GM21786 (cell line): ENCODE data around the gene MAP3K7CL.

Source experiments
- ATAC-seq: cut with Tn5 transposase; IDR thresholded peaks from one replicate; pipeline ENCODE4 v1.9.1; 2021; ENCODE audit not compliant: unreplicated experiment

The MAP3K7CL gene, protein sequence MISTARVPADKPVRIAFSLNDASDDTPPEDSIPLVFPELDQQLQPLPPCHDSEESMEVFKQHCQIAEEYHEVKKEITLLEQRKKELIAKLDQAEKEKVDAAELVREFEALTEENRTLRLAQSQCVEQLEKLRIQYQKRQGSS

DNA sequence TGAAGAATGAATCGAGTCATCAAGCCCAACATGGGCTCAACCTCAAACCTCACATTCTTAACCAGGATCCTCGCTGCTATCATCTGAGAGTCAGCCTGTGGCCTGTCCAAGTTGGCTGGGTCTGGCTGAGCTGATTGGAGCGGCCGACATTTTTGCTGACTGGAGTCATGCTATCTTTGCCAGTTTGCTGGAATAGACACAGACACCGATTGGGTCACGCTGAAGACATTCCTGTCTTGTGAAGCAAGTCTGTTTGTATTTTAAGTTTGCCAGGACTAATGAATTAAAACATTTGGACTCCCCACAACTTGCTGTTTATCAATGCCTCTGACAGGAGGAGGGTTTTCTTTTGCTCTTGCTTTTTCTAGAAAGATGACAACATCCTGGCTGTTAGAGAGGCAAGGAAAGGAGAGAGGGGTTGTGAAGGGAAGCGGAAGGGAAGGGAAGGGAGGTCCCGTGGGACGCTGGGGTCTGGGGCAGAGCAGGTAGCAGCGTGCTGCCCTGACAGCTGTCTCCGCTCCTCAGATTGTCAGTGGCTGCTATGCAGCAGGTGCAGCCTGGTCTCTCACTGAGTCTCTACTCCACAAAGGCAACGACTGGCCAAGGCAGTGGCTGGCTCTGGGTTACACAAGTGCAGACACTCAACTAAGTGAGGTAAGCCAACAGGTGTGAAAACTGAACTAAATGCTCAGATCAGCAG, at the start of gene MAP3K7CL:
MAP3K7CL (plus strand) TSS at position 375 of the 700 bp plus-strand sequence. CDS start 2,701 bp downstream, outside the sequence.
- no peak for ATAC-seq

DNA sequence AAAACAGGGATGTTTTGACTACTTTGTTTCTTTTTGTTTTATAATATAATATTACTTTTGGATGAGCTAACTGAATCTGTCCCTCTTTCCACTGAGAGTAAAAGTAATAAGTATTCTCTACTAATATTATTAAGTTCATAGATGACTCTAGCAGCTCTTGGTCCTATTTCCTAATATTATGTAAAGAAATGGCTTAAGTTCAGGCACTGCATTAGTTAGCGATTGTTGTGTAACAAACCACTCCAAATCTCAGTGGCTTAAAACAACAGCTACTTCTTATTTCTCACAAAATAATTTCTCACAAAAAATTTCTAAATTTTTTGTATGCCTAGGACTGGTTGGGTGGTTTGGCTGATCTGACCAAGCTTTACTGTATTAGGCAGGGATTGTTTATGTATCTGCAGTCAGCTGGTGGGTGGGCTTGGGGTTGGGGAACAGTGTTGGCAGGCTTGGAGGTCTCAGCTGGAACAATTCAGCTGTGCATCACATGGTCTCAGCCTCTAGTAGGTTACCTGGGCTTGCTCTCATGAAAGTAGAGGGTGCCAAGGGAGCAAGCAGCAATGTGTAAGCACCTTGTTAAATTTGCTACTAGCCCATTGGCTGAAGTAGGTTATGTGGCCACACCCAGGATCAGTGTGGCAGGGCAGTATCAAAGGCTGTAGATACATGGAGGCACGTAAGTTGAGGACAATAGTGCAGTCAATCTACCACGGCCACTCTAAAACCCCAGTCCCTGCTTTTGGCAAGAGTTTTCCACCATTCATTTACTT, 48.2 kb upstream of the MAP3K7CL start:
- ATAC-seq: no peak

DNA sequence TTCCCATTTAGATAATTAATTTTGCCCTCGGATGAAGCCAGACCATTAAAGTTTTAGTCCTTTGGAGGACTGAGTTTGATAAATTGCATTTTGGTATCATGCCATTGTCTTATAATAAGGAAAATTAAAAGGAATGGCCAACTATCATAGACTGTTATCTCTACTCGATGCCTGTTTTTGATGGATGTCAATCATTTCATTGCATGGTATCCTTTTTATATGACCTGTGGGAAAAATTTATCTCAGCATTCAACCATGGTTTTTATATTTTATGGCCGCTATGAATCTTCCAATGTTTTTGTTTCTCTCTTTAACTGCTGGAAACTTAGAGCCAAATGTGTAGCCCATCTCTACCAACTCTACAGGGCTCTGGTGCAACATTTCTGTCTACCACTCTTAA, 47.1 kb upstream of the MAP3K7CL start:
- ATAC-seq: no peak

DNA sequence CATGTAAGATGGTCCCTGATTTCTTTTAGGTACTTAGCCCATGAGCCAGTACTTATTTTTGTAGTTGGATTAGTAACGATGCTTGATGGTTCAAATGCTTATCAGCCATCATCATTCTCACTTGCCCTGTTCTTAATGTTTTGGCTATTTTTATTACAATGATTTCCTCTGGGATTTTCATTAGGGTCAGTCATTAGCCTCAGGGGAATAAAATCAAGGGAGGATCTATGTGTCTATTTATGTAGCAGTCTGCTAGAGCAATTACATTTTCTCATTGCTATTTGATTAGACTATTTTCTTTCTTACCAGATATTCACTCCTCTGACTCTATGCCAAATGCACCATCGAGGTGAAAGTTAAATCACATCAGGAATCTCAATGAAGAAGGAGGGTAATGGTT, 46.1 kb upstream of the MAP3K7CL start:
- ATAC-seq: no peak

DNA sequence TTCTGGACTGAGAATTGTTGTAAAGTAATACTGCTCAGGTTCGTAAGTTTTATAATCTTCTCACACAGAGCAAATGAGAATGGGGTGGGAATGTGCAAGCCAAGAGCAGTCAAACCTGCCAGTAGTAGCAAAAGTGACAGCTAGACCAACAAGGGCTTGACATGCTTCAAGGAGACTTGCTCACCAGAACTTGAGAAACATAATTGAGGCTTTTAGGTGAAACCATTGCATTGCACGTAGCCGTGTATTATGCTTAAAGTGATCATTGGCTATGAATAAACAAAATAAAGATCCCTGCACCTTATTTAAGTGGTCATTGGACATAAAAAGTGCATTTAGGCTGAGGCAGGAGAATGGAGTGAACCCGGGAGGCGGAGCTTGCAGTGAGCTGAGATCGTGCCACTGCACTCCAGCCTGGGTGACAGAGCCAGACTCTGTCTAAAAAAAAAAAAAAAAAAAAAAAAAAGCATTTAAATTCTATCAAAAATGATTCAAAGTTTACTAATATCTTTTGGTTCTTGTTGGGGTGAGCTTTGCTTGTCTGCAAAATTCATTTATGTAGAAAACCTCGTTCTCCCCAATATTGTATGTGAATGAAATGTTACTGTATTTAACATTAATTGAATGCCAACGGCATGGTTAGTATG, 45.2 kb upstream of the MAP3K7CL start:
- no peak for ATAC-seq

DNA sequence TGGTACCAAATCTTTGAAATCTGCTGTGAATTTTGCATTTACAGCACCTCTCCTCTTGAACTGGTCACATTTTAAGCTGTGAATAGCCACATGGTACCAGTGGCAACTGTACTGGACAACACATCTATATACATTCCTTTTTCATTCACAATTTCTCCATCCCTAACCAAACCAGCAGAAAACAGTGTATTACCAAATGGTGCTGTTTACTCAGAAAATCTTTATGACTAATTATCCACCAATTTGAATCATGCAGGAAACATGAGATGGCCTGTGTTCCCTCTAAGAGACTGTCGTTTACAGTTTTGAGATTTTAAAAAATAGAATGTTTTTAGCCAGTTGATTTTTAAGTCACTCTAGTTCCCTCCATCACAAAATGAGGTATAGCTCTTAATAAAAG, 39.4 kb upstream of the MAP3K7CL start:
- ATAC-seq: no peak

DNA sequence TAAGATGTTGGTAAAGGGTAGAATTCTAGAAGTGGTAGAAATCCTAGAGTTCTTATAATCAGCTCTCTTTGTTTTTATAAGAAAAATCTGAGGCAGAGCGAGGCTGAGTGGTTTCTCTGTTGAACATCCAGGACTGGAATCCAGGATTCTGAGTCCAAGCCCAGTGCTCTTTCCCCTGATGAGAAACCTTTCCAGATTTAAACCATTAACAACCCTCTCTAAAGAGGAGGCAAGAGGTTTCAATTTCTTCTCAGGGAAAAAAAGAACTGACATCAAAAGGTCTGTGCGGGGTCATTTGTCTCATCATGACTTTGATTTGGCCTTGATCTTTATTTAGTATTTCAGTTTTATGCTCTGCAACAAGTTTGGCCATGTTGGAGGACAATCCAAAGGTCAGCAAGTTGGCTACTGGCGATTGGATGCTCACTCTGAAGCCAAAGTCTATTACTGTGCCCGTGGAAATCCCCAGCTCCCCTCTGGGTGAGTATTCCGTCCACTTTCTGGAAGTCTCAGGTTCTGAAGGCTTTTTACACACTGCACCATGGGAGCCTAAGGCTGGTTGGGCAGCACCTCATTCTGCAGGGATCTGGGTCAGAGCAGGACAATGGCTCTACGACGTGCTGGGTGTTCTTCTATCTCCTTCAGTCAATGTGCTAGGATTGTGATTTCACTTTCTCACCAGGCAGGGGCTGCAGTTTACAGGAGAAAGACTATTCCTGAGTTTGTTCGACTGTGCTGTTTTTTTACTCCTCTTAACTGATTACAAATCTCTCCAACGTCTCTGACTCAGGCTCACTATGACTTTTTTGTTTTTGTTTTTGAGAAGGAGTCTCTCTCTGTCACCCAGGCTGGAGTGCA, 38.1 kb upstream of the MAP3K7CL start:
- no peak for ATAC-seq

DNA sequence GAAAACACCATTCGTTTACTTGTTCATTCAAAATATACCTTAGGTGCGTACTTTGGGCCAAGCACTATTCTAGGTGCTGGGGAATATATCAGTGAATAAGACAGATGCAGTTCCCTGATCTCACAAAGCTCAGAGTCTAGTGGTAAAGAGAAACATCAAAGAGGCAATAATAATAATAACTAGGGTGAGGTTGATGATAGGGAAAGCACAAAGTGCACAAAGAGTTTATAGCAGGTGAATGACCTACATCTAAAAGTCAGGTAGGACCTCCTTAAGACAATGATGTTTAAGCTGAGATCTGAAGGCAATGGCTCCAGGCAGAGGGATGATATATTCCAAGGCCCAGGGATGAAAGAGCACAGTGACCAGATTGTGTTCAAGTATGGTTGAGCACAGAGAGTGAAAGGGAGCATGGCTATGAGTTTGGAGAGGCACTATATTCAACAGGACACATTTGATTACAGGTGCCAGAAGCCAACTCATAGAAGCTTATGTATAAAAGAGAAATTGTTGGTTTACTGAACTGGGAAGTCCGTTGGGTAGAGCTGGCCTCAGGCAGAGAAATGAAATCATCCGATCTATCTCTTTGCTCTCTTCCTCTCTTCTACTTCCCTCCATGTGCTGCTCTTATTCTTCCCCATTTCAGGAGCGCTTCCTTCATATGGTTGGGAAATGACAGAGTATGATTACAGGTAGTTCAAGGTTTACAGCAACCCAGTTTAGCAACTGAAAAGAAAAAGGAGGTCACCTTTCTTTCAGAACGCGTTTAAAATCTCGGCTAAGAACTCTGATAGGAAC, 34.0 kb upstream of the MAP3K7CL start:
- ATAC-seq: no peak

DNA sequence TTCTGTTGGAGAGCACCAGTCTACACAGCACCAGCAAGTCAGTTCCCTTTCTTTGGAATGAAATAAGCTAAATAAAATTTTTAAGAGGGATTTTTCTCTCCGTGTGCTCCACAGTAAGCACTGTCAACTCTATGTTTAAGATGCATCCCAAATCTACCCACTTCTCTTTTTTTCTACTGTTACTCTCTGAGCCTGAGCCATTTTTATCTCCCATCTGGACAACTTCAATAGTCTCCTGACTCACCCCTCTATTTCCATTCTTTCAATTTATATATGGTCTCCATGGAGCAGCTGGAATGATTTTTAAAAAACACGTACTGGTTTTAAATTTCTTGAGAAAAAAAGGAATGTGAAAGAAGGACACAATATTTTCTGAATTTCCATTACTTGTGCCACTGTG, 32.3 kb upstream of the MAP3K7CL start:
- no peak for ATAC-seq

DNA sequence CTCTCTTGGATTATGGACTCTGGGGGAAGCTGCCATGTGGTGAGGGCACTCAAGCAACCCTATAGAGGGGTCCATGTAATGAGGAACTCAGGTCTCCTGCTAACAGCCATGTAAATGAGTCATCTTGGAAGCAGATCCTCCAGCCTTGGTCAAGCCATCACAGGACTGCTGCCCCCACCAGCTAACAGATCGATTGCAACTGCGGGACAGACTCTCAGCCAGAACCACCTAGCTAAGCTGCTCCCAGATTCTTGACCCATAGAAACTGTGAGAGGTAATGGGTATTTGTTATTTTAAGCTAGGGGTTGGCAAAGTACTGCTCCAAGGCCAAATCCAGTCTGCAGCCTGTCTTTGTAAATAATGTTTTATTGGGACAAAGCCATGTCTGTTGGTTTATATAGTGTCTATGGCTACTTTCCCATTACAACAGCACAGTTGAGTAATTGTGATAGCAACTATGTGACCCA, 27.6 kb upstream of the MAP3K7CL start:
- ATAC-seq: no peak

DNA sequence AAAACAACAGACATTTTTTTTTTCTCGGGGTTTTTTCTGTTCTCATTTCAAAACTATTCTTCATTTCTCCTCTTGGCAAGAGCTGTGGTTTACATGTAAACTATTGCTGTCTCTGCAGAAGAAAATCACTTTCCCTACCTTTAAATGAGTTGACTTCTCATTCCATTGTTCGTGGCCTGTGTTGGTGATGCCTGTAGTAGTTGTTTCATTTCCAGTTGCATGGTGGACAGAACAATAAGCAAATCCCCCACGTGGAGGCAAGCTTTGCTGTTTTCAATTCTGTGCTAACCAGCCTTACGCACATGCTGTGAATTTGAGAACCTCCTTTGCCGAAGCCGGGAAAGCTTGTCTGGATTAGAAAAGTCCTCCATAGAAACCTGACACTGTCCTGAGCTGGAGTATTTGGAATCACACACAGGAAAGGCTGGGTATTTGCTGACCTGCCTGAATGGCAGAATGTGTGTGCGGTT, 26.2 kb upstream of the MAP3K7CL start:
- ATAC-seq: no peak

DNA sequence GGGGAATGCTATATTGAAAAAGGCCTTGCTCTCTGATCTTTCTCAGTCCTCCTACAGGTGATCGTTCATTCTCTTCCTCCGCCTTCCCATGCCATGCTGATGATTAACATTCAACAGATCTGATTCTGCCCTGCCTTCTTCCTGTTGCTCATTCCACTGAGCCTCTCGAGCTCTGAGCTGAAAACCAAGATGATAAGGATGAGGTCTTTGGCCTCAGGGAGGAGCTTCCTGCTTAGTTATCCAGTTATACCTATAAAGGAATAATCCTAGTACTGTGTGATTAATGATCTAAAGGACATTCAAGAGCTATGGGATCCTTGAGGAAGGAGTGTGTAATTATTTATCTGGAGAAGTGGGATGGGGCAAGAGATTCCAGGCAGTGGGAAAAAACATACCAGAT, 25.2 kb upstream of the MAP3K7CL start:
- no peak for ATAC-seq

DNA sequence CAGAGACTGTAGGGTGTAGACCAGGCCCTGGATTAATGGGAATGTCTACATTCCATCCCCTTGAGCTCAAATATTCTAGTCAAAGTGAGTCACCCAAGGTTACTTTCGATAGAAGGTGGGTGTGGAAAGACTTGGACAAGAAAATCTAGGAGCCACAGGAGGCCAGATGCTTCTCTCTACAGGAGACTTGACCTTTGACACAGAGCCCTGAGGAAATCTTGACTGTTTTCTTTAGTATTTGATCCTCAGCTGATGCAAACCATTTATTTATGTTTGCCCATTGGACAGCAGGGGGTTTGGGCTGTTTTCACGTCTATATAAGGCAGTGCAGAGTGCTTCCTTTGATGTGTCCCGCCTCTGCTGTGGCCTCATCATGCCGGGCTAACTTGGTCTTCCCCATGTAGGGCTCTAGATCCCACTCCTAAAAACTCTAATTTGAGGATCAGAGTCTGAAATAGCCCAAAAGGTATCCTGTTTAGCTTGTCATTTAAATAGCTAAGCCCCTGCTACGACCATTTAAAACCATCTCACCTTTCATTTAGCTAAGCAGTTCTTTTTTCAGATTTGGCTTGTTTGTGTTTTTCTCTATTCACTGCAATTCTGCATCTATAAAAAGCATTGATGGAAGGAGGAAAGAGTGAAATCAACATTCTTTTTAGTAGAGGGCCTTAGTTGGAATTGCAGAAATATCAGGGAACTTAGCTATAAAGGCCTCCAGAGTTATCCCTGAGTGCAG, 15.5 kb upstream of the MAP3K7CL start:
- no peak for ATAC-seq

DNA sequence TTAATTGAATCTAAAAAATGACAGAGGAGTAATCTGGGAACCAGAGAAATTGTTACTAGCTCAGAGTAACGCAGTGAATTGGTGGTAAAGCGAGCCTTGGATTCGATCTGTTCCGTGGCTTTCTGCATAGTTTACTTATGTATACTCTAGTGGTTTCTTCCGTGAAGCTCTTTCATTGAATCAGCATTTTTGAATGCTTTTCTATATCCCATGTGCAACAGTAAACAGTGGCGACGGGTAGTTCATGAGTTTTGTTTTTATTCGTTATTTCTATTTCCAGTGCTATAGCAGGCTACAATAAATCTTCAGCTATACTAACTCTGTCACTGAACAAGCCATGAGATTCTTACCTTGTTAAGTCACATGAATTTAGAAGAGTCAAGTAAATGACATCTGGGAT, 14.5 kb upstream of the MAP3K7CL start:
- ATAC-seq: no peak

DNA sequence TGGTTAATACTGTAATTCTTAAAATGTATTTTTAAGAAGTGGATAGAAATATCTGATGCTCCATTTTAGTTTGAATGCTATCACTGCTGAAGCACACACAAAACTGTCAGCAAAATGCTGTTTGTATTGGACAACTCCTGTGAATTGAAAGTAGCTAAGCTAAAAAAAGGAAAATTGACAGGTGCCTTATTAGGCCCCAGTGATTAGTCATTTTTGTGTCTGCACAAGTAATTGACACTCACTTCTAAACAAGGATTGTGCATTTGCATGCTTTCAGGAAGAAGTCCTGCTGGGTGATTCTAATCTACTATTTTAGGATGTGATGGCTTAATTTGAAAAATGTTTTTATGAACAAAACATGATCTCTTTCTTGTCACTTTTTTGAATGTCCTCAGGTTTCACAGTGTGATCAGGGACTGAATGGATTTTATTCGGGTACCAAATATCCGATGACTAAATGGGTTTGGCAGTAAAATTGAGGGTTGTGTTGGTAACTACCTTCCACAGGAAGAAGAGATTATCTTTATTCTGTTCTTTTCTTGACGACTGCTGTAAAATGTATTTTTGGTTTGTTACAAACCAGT, 13.0 kb upstream of the MAP3K7CL start:
- ATAC-seq: no peak

DNA sequence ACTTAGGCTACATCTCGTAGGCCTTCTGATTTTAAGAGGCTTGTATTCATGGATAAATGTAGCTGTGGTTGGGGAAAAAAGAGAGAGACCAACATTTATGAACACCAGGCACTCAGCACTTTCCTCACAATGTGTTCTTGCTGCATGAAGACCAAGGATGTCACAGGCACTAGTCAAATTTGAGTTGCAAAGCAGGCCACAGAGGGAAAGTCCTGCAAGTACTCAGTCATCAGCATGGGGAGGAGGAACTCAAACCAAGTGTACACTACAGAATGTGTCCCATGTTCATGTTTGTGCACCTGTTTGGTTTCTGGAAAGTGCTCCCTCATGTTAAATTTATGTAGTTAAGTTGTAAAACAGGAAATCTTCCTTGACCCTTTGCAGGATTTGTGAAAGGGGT, 8.7 kb upstream of the MAP3K7CL start:
- ATAC-seq: peak; percentile 56

DNA sequence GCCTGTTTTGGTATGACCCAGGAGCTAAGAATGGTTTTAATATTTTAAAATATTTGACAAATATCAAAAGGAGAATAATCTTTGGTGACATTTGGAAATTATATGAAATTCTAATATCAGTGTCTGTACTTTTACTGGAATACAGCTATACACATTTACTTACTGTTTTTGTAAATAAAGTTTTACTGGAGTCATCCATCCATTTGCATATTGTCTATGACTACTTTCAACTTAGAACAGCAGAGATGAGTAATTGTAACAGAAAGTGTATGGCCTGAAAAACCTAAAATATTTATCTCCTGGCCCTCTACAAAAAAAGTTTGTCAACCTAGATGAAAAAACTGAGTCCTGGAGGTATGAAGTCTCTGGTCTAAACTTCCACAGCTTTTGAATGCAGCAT, 5.8 kb upstream of the MAP3K7CL start:
- peak; percentile 28 for ATAC-seq

DNA sequence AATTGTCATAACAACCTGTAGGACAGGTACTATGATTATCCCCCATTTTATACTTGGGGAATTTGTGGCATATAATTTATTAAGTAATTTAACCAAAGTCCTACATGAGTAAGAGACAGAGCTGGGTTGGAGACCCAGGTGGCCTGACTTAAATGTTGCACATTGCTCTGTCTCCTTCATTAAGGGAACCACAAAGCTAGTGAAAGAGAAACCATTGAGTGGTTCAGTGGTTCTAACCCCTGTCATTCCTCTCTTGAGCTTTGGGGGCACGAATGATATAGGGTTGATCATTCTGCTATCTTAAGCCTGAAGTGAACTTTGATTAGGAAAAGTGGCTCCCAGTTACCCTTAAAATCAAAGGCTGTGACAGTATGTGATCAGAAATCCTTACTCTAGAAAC, 5.3 kb upstream of the MAP3K7CL start:
- ATAC-seq: peak; percentile 84

DNA sequence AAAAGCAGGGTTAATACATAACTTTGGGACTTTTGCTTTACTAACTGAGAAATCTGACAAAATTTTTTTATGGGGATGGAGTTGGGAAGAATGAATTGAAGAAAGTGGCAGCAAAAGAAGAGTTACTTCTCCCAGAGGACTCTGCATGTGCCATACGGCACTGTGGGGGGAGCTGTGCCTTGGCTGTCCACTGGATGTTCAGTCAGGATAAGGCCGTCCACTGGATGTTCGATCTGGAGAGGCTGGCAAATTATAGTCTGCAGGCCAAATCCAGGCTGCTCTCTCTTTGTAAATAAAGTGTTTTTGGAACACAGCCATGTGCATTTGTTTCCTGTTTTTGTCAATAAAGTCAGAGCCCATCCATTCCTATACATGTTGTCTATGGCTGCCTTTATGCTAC, 4.5 kb upstream of the MAP3K7CL start:
- ATAC-seq: no peak
